Fibroblast of lung (primary cell): ENCODE data around the gene IGSF9.

Source experiments
- CTCF ChIP-seq, 2 donors: IDR thresholded peaks in 1 of 2; conservative IDR thresholded peaks in 1 of 2; 1 replicate in 1 of 2; 2 replicates in 1 of 2; pipeline ENCODE4 v1.5.1; 2011 to 2012; ENCODE audit warnings: low read length in 2 of 2, control low read depth in 1 of 2, inconsistent platforms in 1 of 2, low read depth in 1 of 2, mild to moderate bottlenecking in 1 of 2
- EZH2 ChIP-seq: IDR thresholded peaks from 2 replicates; pipeline ENCODE4 v1.5.1; 2012; ENCODE audit warnings: low read length, control low read depth, mild to moderate bottlenecking; ENCODE audit errors: missing control alignments

- no peak for TF ChIP-seq CTCF (conservative IDR thresholded peaks at IDR 0.05 in 1 of 2, IDR thresholded peaks at IDR 0.05 in 1 of 2; ENCODE audit: low read depth in 1 of 2, low read length in 2 of 2)
- no peak for TF ChIP-seq EZH2
These were observed 35.4 kb upstream of the IGSF9 start for GRCh38 chr1:159980786-159981185.
